Keratinocyte (primary cell): ENCODE data around the gene COMMD3.

ENCODE experiments used
- CTCF ChIP-seq, 3 experiments: IDR thresholded peaks in 1 of 3; conservative IDR thresholded peaks in 1 of 3; optimal IDR thresholded peaks in 1 of 3; 2 replicates in 2 of 3; 3 replicates in 1 of 3; pipeline versions ENCODE3 to v1.5.1; 2011; ENCODE audit warnings: low read length in 3 of 3, mild to moderate bottlenecking in 3 of 3, moderate library complexity in 2 of 3, control low read depth in 1 of 3, inconsistent platforms in 1 of 3; ENCODE audit not compliant: insufficient read depth in 2 of 3; ENCODE audit errors: extremely low read depth in 1 of 3
- EZH2 ChIP-seq: IDR thresholded peaks from one replicate; pipeline ENCODE4 v1.6.1; 2012; ENCODE audit warnings: inconsistent platforms, mild to moderate bottlenecking, low read length, moderate library complexity

DNA sequence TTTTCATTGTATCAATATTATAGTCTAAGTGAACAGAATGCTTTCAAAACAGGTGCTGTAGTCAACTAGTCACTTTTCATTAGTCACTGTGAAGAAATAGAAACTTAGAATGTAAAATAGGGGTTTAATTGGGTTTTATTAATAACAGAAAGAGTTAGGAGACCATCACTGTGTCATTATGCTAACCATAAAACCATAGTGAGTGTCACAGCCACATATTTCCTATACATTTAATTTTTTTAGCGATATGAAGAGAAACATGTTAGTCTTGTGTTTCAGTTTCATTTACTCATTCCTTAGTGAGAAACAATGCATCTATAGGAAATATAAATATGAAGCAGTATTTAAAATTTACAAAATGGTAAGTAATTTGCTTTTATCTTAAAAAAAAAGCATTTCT is 51.3 kb downstream of the COMMD3 start:
- TF ChIP-seq CTCF (optimal IDR thresholded peaks at IDR 0.05 in 1 of 3, IDR thresholded peaks at IDR 0.05 in 1 of 3, conservative IDR thresholded peaks at IDR 0.05 in 1 of 3; ENCODE audit: extremely low read depth in 1 of 3, insufficient read depth in 2 of 3, low read length in 3 of 3) (no peak), EZH2 (no peak)
